Gastrocnemius medialis (tissue), 4 donors: ENCODE results near the gene LHX3. TPM values are rescaled to one million over a fixed set of nuclear protein-coding genes. Genes with fewer than 3 reads are reported as not detected.

Experiments
- ATAC-seq, 2 donors: fragments of 150-250 bp; one replicate each; pipeline ENCODE4 v1.9.1; 2016
- DNase-seq, 2 donors: peaks; one replicate each; pipeline ENCODE4 v3.0.0-alpha.2; 2019
- H3K27ac ChIP-seq, 4 donors: fragments of 200-600 bp; sonication (generic); 1 replicate in 1 of 4; 2 replicates in 3 of 4; pipeline ENCODE4 v1.5.1; 2016 to 2018; ENCODE audit warnings: mild to moderate bottlenecking in 2 of 4, moderate library complexity in 1 of 4
- H3K27me3 ChIP-seq, 3 donors: fragments of 200-600 bp; sonication (generic) in 2 of 3; 1 replicate in 1 of 3; 2 replicates in 2 of 3; pipeline versions ENCODE4 v1.5.1 to v1.6.0; 2016 to 2019; ENCODE audit warnings: mild to moderate bottlenecking in 1 of 3, moderate library complexity in 1 of 3
- H3K36me3 ChIP-seq, 2 donors: fragments of 200-600 bp; sonication (generic) in 1 of 2; one replicate each; pipeline ENCODE4 v1.5.1; 2017 to 2018
- H3K4me1 ChIP-seq, 2 donors: fragments of 200-600 bp; sonication (generic) in 1 of 2; one replicate each; pipeline ENCODE4 v1.5.1; 2016 to 2017; ENCODE audit warnings: mild to moderate bottlenecking in 2 of 2
- H3K4me3 ChIP-seq, 4 donors: fragments of 200-600 bp; sonication (generic) in 3 of 4; 1 replicate in 1 of 4; 2 replicates in 3 of 4; pipeline ENCODE4 v1.5.1; 2016 to 2019; ENCODE audit warnings: mild to moderate bottlenecking in 2 of 4
- H3K9me3 ChIP-seq, 3 donors: fragments of 200-600 bp; sonication (generic) in 2 of 3; 1 replicate in 1 of 3; 2 replicates in 2 of 3; pipeline ENCODE4 v1.5.1; 2016 to 2019
- CTCF ChIP-seq, 5 experiments: fragments of 450-650 bp in 3 of 5; fragments of 200-600 bp in 2 of 5; sonication (generic) in 2 of 5; IDR thresholded peaks in 4 of 5; conservative IDR thresholded peaks in 1 of 5; 1 replicate in 4 of 5; 2 replicates in 1 of 5; pipeline ENCODE4 v1.5.1; 2016 to 2019; ENCODE audit warnings: antibody characterized with exemption in 5 of 5, mild to moderate bottlenecking in 3 of 5, moderate library complexity in 3 of 5
- POLR2A ChIP-seq, 2 donors: fragments of 450-650 bp; IDR thresholded peaks; one replicate each; pipeline ENCODE4 v1.6.1; 2017; ENCODE audit warnings: antibody characterized with exemption in 2 of 2, mild to moderate bottlenecking in 2 of 2, moderate library complexity in 2 of 2
- in situ Hi-C, 4 donors: fragments of 200-750 bp; cut with MboI; loops; one replicate each; pipeline versions ENCODE4 v1.15.0 to v1.8.0; 2017; ENCODE audit warnings: low sequenced_read_pairs in 4 of 4
- intact Hi-C: fragments of 100-400 bp; cut with DNase I; formaldehyde crosslinking; loops from one replicate; pipeline ENCODE4 v1.15.1; 2023; ENCODE audit warnings: low total_unique reads
- total RNA-seq, 4 donors: library from RNA; depleted of rRNA; stranded (reverse); fragments of >200 nt; gene quantifications; one replicate each; pipeline versions ENCODE4 v1.1.0 to v1.2.3, GENCODE V29; 2016

LHX3 gene
- total RNA-seq, 4 donors from 2014 or later, result not detected

- Histone ChIP-seq H3K27ac (no peak overlapping the region), H3K9me3 (no peaks in the 10 kb centered on the region), H3K36me3 (no peaks in the 10 kb centered on the region), H3K4me1 (no peaks in the 10 kb centered on the region), H3K4me3 (no peak overlapping the region), H3K27me3 (peaks cover 80 to 96% (median 95%) of the 10 kb centered on the region in 3 donors)
- DNase-seq (no peak), ATAC-seq (no peak)
- no peak for TF ChIP-seq POLR2A (IDR thresholded peaks at IDR 0.05)
- no peak for TF ChIP-seq CTCF (IDR thresholded peaks at IDR 0.05 in 4 of 5, conservative IDR thresholded peaks at IDR 0.05 in 1 of 5)
- in situ Hi-C loops, result no loop called here
- intact Hi-C loops, result no loop called here
Measured at GRCh38 chr9:136196404-136197083, 8.4 kb downstream of the LHX3 start.

- TF ChIP-seq POLR2A (IDR thresholded peaks at IDR 0.05) (no peak), CTCF (IDR thresholded peaks at IDR 0.05 in 4 of 5, conservative IDR thresholded peaks at IDR 0.05 in 1 of 5) (no peak)
- Histone ChIP-seq H3K4me3 (no peak overlapping the region), H3K36me3 (no peaks in the 10 kb centered on the region), H3K4me1 (no peaks in the 10 kb centered on the region), H3K9me3 (no peaks in the 10 kb centered on the region), H3K27ac (no peak overlapping the region), H3K27me3 (peaks cover 72 to 96% (median 94%) of the 10 kb centered on the region in 3 donors)
- intact Hi-C loops (no loop called here), in situ Hi-C loops (no loop called here)
- ATAC-seq (no peak), DNase-seq (no peak)
Measured at GRCh38 chr9:136194540-136194939, 10.4 kb downstream of the LHX3 start.

GRCh38 chr9:136193891-136194279 is 11.0 kb downstream of the LHX3 start:
- Histone ChIP-seq H3K27me3 (peaks cover 69 to 96% (median 89%) of the 10 kb centered on the region in 3 donors), H3K9me3 (no peaks in the 10 kb centered on the region), H3K4me3 (no peak overlapping the region), H3K27ac (no peak overlapping the region), H3K36me3 (no peaks in the 10 kb centered on the region), H3K4me1 (no peaks in the 10 kb centered on the region)
- TF ChIP-seq CTCF (IDR thresholded peaks at IDR 0.05 in 4 of 5, conservative IDR thresholded peaks at IDR 0.05 in 1 of 5) (no peak), POLR2A (IDR thresholded peaks at IDR 0.05) (no peak)
- intact Hi-C loops, result no loop called here
- DNase-seq (no peak), ATAC-seq (no peak)
- in situ Hi-C loops, result no loop called here

- Histone ChIP-seq H3K4me1 (no peaks in the 10 kb centered on the region), H3K27me3 (peaks cover 65 to 93% (median 90%) of the 10 kb centered on the region in 3 donors), H3K36me3 (no peaks in the 10 kb centered on the region), H3K9me3 (no peaks in the 10 kb centered on the region), H3K4me3 (no peak overlapping the region), H3K27ac (no peak overlapping the region)
- DNase-seq, result no peak
- in situ Hi-C loops, result no loop called here
- no peak for ATAC-seq
- intact Hi-C loops, result no loop called here
- TF ChIP-seq CTCF (IDR thresholded peaks at IDR 0.05 in 4 of 5, conservative IDR thresholded peaks at IDR 0.05 in 1 of 5) (no peak), POLR2A (IDR thresholded peaks at IDR 0.05) (no peak)
Measured at GRCh38 chr9:136193127-136193890, 11.6 kb downstream of the LHX3 start.
